Endometrial microvascular endothelial cells (primary cell): ENCODE results near the gene CD24. TPM values are rescaled to one million over a fixed set of nuclear protein-coding genes. Genes with fewer than 3 reads are reported as not detected.

ENCODE experiments used
- total RNA-seq: library from RNA; depleted of rRNA; stranded (reverse); fragments of >200 nt; gene quantifications from one replicate; pipeline ENCODE4 v1.2.3, GENCODE V29; 2015; ENCODE audit errors: inconsistent ontology term

The CD24 gene
- total RNA-seq, 1 donor from 2014 or later: not detected

Other genes with a start within 250 kb of the CD24 start
- gene MTRES1, start 53.5 kb upstream of the CD24 start, total RNA-seq: 20.9 TPM
- 1.1 TPM for gene BEND3, start 140.8 kb upstream of the CD24 start, total RNA-seq